ENCODE measurements around the gene METTL2B.
"Not testable (repeated sequence)": the region's sequence is repeated elsewhere in the genome, so short reads cannot be mapped to it uniquely, and the experiment has no call there.

The METTL2B gene

GRCh38 chr7:128530855-128531104, 54.2 kb downstream of the METTL2B start:
- H3K36me3 Mint-ChIP-seq (ENCODE audit: low read depth): peaks cover 31% of the 10 kb centered on the region
- peak overlapping the region in 1 of 3 experiments; percentile 35 for H3K4me3 Mint-ChIP-seq
- no peak overlapping the region for H3K27ac Mint-ChIP-seq
- no peaks in the 10 kb centered on the region for H3K9me3 Mint-ChIP-seq
- no peak for TF ChIP-seq CTCF (IDR thresholded peaks at IDR 0.05; ENCODE audit: unreplicated experiment in 3 of 3)
- H3K27me3 Mint-ChIP-seq (ENCODE audit: low read depth): no peaks in the 10 kb centered on the region
- peaks cover 25% of the 10 kb centered on the region for H3K4me1 Mint-ChIP-seq

- H3K27me3 Mint-ChIP-seq (ENCODE audit: low read depth): not testable (repeated sequence)
- Mint-ChIP-seq H3K4me1 (peaks cover 26% of the 10 kb centered on the region), H3K27ac (peak overlapping the region in 1 of 3 experiments; percentile 99)
These were observed 54.8 kb downstream of the METTL2B start for GRCh38 chr7:128531105-128531954.

GRCh38 chr7:128531955-128532478, 55.5 kb downstream of the METTL2B start:
- Mint-ChIP-seq H3K4me3 (peak overlapping the region; percentile 92 to 97 (median 94)), H3K27ac (peak overlapping the region; percentile 94 to 99 (median 98)), H3K4me1 (peaks cover 26% of the 10 kb centered on the region), H3K36me3 (ENCODE audit: low read depth) (peaks cover 35% of the 10 kb centered on the region)
- not testable (repeated sequence) for H3K27me3 Mint-ChIP-seq (ENCODE audit: low read depth); H3K9me3 Mint-ChIP-seq

More at GRCh38 chr7:128531105-128531954, 54.8 kb downstream of the METTL2B start:
- H3K36me3 Mint-ChIP-seq (ENCODE audit: low read depth): peaks cover 32% of the 10 kb centered on the region
- not testable (repeated sequence) for H3K9me3 Mint-ChIP-seq
- H3K4me3 Mint-ChIP-seq: peak overlapping the region; percentile 53 to 72 (median 69)

- peaks cover 37% of the 10 kb centered on the region for H3K36me3 Mint-ChIP-seq (ENCODE audit: low read depth)
- peaks cover 26% of the 10 kb centered on the region for H3K4me1 Mint-ChIP-seq
- peak overlapping the region; percentile 92 to 97 (median 94) for H3K4me3 Mint-ChIP-seq
- H3K27me3 Mint-ChIP-seq (ENCODE audit: low read depth); H3K9me3 Mint-ChIP-seq: not testable (repeated sequence)
- H3K27ac Mint-ChIP-seq: peak overlapping the region; percentile 94 to 99 (median 98)
These were observed 56.4 kb downstream of the METTL2B start for GRCh38 chr7:128532956-128533355.

- peaks cover 18% of the 10 kb centered on the region for H3K4me1 Mint-ChIP-seq
- peak; percentile 19 to 37 (median 32) for TF ChIP-seq CTCF (IDR thresholded peaks at IDR 0.05; ENCODE audit: unreplicated experiment in 3 of 3)
- H3K9me3 Mint-ChIP-seq; H3K27ac Mint-ChIP-seq; H3K4me3 Mint-ChIP-seq; H3K27me3 Mint-ChIP-seq (ENCODE audit: low read depth): not testable (repeated sequence)
- peaks cover 44% of the 10 kb centered on the region for H3K36me3 Mint-ChIP-seq (ENCODE audit: low read depth)
These were observed 60.9 kb downstream of the METTL2B start for GRCh38 chr7:128537410-128537809.

- H3K27me3 Mint-ChIP-seq (ENCODE audit: low read depth); H3K4me3 Mint-ChIP-seq; H3K27ac Mint-ChIP-seq; H3K9me3 Mint-ChIP-seq; H3K4me1 Mint-ChIP-seq: not testable (repeated sequence)
- H3K36me3 Mint-ChIP-seq (ENCODE audit: low read depth): peaks cover 58% of the 10 kb centered on the region
These were observed 66.0 kb downstream of the METTL2B start for GRCh38 chr7:128542530-128542929.

- H3K4me3 Mint-ChIP-seq; H3K27ac Mint-ChIP-seq; H3K27me3 Mint-ChIP-seq (ENCODE audit: low read depth); H3K4me1 Mint-ChIP-seq; H3K9me3 Mint-ChIP-seq: not testable (repeated sequence)
- peaks cover 58% of the 10 kb centered on the region for H3K36me3 Mint-ChIP-seq (ENCODE audit: low read depth)
These were observed 66.8 kb downstream of the METTL2B start for GRCh38 chr7:128543300-128543699.

GRCh38 chr7:128546319-128546851, 69.8 kb downstream of the METTL2B start:
- H3K4me1 Mint-ChIP-seq, H3K9me3 Mint-ChIP-seq: not testable (repeated sequence)

GRCh38 chr7:128550920-128551319, 74.4 kb downstream of the METTL2B start:
- Mint-ChIP-seq H3K9me3 (no peaks in the 10 kb centered on the region), H3K36me3 (ENCODE audit: low read depth) (peaks cover 40% of the 10 kb centered on the region), H3K4me3 (no peak overlapping the region), H3K27ac (no peak overlapping the region), H3K27me3 (ENCODE audit: low read depth) (no peaks in the 10 kb centered on the region), H3K4me1 (no peaks in the 10 kb centered on the region)
- TF ChIP-seq CTCF (IDR thresholded peaks at IDR 0.05; ENCODE audit: unreplicated experiment in 3 of 3): no peak

More at GRCh38 chr7:128546319-128546851, 69.8 kb downstream of the METTL2B start:
- peaks cover 60% of the 10 kb centered on the region for H3K36me3 Mint-ChIP-seq (ENCODE audit: low read depth)
- not testable (repeated sequence) for H3K27ac Mint-ChIP-seq; H3K27me3 Mint-ChIP-seq (ENCODE audit: low read depth); H3K4me3 Mint-ChIP-seq

- H3K4me3 Mint-ChIP-seq; H3K27me3 Mint-ChIP-seq (ENCODE audit: low read depth); H3K27ac Mint-ChIP-seq; H3K4me1 Mint-ChIP-seq; H3K9me3 Mint-ChIP-seq: not testable (repeated sequence)
- H3K36me3 Mint-ChIP-seq (ENCODE audit: low read depth): peaks cover 29% of the 10 kb centered on the region
These were observed 77.8 kb downstream of the METTL2B start for GRCh38 chr7:128554394-128554793.
